Bronchial epithelial cell (primary cell): Measurements from ENCODE around the gene BICD2. TPM values are rescaled to one million over a fixed set of nuclear protein-coding genes. Genes with fewer than 3 reads are reported as not detected.

ENCODE experiments used
- DNase-seq: peaks from one replicate; pipeline ENCODE4 v3.0.0-alpha.2; 2010; ENCODE audit warnings: low read depth
- FAIRE-seq: peaks from 2 replicates; lab custom pipeline; 2011; peaks lifted over from hg19 to GRCh38; lab: Jason Lieb, UNC
- H3K27me3 ChIP-seq: 2 replicates; pipeline ENCODE4 v1.5.1; 2011; ENCODE audit warnings: low read length; ENCODE audit not compliant: control insufficient read depth, insufficient read depth
- H3K36me3 ChIP-seq: 2 replicates; pipeline ENCODE4 v1.5.1; 2011; ENCODE audit warnings: low read length; ENCODE audit not compliant: control insufficient read depth, insufficient read depth
- H3K4me3 ChIP-seq: 2 replicates; pipeline ENCODE4 v1.5.1; 2011; ENCODE audit warnings: mild to moderate bottlenecking, low read depth, low read length, control low read depth
- CTCF ChIP-seq: IDR thresholded peaks from 2 replicates; pipeline ENCODE4 v1.5.1; 2011; ENCODE audit warnings: mild to moderate bottlenecking, moderate library complexity, low read length, control low read depth, inconsistent platforms; ENCODE audit not compliant: insufficient read depth, severe bottlenecking
- total RNA-seq: library from RNA; depleted of rRNA; stranded (reverse); fragments of >200 nt; gene quantifications from 2 replicates; pipeline ENCODE4 v1.2.1, GENCODE V29; 2014

BICD2 gene
- total RNA-seq, 1 donor from 2014 or later, result 92.7 TPM

- no peak overlapping the region for H3K4me3 ChIP-seq
- TF ChIP-seq CTCF, result peak; percentile 6
- DNase-seq (no peak), FAIRE-seq (peak; percentile 13)
- peaks cover 43% of the 10 kb centered on the region for H3K36me3 ChIP-seq
- H3K27me3 ChIP-seq, result no peaks in the 10 kb centered on the region
Measured at GRCh38 chr9:92722386-92723298, 42.0 kb downstream of the BICD2 start.

GRCh38 chr9:92721548-92721947, 43.1 kb downstream of the BICD2 start:
- FAIRE-seq (no peak), DNase-seq (no peak)

GRCh38 chr9:92720807-92721535, 43.7 kb downstream of the BICD2 start:
- peaks cover 43% of the 10 kb centered on the region for H3K36me3 ChIP-seq
- no peak overlapping the region for H3K4me3 ChIP-seq
- TF ChIP-seq CTCF, result no peak
- DNase-seq, result no peak
- no peaks in the 10 kb centered on the region for H3K27me3 ChIP-seq
- no peak for FAIRE-seq

More at GRCh38 chr9:92721548-92721947, 43.1 kb downstream of the BICD2 start:
- Histone ChIP-seq H3K4me3 (no peak overlapping the region), H3K27me3 (no peaks in the 10 kb centered on the region), H3K36me3 (peaks cover 47% of the 10 kb centered on the region)
- TF ChIP-seq CTCF, result no peak

GRCh38 chr9:92720209-92720765, 44.3 kb downstream of the BICD2 start:
- no peak for TF ChIP-seq CTCF
- peaks cover 43% of the 10 kb centered on the region for H3K36me3 ChIP-seq
- no peak for DNase-seq
- no peaks in the 10 kb centered on the region for H3K27me3 ChIP-seq
- no peak for FAIRE-seq
- H3K4me3 ChIP-seq, result no peak overlapping the region

GRCh38 chr9:92719028-92719647, 45.5 kb downstream of the BICD2 start:
- TF ChIP-seq CTCF, result no peak
- Histone ChIP-seq H3K36me3 (peaks cover 53% of the 10 kb centered on the region), H3K27me3 (no peaks in the 10 kb centered on the region), H3K4me3 (no peak overlapping the region)
- DNase-seq (no peak), FAIRE-seq (peak; percentile 62)
